ENCODE results near the gene ADAP1.
A peak's percentile ranks its signal among the peaks of the same experiment; 100 is the strongest.
"Not testable (repeated sequence)": the region's sequence is repeated elsewhere in the genome, so short reads cannot be mapped to it uniquely, and the experiment has no call there.

The ADAP1 gene

GRCh38 chr7:974820-975681 is 20.6 kb upstream of the ADAP1 start, which contains the start of gene COX19:
TSS of gene COX19 (minus strand) at chr7:975549. CDS start at chr7:975509, 40 bp downstream.
- peak; percentile 98 for DNase-seq (ENCODE audit: low spot score)

GRCh38 chr7:974172-974571 is 19.7 kb upstream of the ADAP1 start:
- DNase-seq (ENCODE audit: low spot score) = no peak

GRCh38 chr7:973312-973711 is 18.8 kb upstream of the ADAP1 start:
- DNase-seq (ENCODE audit: low spot score) = no peak

DNA sequence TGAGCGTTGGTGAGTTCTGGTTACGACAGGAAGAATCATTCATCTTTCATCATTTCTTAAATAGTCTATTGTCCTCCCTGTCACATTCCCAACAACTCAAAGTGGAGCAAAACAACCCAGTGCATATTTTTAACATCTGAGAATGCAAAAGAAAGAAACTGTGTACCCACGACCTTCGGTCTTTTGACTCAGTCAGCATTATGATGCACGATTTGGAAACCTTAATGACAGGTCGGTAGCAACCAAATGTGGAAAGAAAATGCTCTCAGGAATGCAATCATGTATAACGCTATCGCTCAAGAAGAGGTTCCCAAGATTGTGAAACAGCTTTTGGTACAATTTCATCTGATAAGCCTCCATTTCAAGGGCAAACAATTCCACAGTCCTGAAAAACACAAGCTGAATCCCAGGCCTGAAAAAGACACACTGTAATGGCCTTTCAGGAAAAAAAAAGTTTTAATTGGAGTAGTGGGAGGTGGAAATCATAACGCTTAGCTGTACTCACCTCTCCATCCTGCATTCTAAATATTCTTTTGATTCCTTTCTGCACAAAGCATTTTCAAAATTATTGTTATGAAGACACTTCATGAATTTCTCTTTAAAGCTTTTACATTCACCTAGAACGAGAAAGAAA is 18.3 kb upstream of the ADAP1 start:
- no peak for DNase-seq (ENCODE audit: low spot score)

DNA sequence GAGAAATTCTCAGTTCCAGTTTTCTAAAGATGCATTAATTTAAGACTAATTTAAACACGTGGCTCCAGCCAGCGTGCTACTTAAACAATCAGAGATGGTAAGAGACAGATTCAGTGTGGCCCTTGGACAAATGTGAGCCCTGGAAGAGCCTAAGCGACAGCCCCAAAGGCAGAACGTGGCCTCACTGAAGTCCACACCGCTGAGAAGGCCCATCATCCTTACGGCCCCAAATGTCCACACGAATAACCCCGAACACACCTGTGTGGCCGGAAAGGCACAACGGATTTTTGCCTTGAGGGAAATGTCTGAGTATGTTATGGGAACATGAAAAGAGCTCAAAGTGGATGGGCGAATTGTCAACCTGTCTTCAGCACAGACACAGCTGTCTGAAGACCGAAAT is 17.6 kb upstream of the ADAP1 start:
- DNase-seq (ENCODE audit: low spot score) = no peak

DNA sequence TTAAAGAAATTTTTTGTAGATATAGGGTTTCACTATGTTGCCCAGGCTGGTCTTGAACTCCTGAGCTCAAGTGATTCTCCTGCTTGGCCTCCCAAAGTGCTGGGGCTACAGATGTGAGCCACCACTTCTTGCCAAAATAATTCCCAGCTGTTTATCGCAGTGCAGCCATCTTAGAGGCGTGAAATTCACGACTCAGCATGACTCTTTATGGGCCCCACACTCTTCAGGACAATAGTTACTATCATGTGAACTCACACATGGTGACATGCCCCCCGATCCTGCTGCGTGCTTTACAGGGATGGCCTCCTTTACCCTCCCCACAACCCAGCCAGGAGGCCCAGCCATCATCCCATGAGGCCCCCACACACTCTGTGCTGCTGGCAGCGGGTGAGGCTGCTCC is 16.3 kb upstream of the ADAP1 start:
- no peak for DNase-seq (ENCODE audit: low spot score)

DNA sequence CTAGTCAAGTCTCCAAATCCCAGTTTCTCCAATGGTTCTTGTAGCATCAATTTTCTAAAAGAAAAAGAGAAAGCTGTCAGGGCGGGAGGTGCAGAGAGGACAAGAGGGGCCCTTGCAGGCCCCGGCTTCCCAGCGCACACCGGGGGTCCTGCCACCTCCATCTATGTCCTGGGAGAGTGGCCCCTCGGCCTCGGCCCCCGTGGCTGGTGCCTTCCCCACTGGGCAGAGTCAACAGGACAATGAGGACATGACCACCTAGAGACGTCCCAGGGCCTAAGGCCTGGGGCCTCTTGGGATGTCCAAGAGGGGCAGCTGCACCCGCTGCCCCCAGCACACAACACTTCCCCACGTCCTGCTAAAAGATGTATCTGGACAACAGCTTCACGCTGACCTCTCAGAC is 14.9 kb upstream of the ADAP1 start:
- DNase-seq (ENCODE audit: low spot score) = no peak

- DNase-seq (ENCODE audit: low spot score) = no peak
These were observed 14.0 kb upstream of the ADAP1 start for GRCh38 chr7:968205-969105.

DNA sequence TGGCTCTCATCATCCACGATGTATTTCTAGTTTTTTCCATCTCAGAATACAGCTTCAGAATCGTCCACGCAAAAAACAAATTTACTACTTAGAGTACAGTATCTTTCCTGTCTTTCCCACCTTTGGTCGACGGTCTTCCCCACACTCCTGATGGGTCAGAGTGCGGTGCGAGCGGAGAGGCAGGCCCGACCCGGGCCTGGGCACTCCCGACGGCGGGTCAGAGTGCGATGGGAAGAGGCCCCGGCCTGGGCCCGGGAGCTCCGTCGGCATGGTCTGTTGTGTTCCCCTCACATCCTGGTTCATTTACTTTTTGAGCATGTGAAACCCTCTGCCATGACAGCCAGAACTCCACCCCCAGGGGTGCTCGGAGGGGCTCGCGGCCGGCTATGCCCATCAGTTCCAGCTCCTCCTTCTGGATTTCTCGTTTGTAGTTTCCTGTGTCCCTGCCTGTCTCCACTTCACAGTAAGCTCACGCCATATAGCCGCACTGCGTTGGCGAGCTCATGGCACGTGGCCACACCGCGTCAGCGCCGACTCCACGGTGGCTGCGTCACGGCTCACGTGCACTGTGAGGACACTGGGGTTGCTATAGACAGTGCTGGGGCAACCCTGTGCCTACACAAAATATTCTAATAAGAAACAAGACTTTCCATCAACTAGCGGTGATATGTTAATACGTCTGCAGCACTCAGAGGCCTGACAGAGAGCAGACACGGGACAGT is 13.0 kb upstream of the ADAP1 start:
- no peak for DNase-seq (ENCODE audit: low spot score)

GRCh38 chr7:966291-967069 is 12.0 kb upstream of the ADAP1 start:
- DNase-seq (ENCODE audit: low spot score) = no peak

DNA sequence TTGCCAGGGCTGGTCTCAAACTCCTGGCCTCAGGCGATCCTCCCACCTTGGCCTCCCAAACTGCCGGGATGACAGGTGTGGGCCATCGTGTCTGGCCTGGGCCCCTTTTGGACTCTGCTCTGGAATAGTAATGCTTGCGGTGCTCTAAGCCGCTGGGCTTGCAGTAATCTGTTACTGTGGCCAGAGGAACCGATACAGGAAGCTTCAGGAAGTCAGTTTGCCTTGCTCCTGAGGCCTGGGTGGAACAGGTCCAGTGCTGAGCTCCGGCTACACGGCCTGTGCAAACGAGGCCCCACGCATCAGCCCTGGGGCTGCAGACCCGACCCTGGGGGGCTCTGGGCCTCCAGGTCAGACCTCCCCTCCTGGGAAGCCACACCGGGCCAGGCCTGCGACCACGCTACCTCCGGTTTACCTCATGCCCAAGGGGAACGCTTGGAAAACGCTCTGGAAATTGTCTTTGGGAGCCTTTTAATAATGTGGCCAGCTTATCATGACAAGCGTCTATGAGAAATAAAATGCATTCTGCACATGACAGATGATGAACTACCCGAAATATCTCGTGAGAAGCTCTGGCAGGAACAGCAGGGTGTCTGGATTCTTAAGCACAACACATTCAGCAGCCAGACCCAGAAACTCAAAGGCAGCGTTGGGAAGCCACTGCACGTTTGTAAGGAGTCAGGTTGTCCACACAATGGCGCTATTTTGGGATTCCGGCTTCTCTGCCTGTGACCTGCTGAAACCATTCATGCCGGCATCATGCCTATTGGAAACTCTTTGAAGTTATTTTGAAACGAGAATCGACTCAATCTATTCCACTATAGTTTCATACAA is 10.1 kb upstream of the ADAP1 start:
- peak; percentile 70 for DNase-seq (ENCODE audit: low spot score)

GRCh38 chr7:963236-964078 is 9.0 kb upstream of the ADAP1 start:
- DNase-seq (ENCODE audit: low spot score) = no peak

- DNase-seq (ENCODE audit: low spot score) = no peak
These were observed 8.1 kb upstream of the ADAP1 start for GRCh38 chr7:962401-963081.

GRCh38 chr7:961546-962400 is 7.3 kb upstream of the ADAP1 start:
- DNase-seq (ENCODE audit: low spot score) = no peak

DNA sequence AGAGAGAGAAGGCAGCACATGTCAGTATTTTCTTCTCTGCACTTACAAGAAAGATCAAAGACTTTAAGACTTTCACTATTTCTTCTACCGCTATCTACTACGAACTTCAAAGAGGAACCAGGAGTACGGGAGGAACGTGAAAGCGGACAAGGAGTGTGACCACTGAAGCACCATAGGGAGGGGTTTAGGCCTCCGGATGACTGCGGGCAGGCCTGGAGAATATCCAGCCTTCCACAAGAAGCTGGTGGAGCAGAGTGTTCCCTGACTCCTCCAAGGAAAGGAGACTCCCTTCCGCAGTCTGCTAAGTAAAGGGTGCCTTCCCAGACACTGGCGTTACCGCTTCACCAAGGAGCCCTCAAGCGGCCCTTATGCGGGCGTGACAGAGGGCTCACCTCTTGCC is 6.5 kb upstream of the ADAP1 start:
- DNase-seq (ENCODE audit: low spot score) = not testable (repeated sequence)

DNA sequence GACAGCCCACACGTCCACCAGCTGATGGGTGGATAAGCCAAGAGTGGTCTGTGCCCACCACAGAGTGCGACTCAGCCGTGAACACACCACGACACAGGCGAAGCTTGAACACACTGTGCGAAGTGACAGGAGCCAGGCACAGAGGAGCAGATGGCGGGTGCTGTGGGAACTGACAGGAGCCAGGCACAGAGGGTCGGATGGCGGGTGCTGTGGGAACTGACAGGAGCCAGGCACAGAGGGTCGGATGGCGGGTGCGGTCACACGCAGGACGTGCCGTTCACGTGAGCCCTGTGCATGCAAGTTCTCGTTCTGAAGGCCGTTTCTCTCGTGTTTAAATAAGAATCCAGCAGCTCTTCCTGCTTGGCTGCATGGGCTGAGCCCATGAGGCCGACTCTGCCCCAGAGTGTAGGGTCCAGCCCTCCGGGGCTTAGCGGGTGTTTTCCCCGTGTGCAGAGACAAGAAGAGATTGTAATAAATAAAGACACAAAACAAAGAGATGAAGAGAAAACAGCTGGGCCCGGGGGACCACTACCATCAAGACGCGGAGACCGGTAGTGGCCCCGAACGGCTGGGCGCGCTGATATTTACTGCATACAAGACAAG is 5.9 kb upstream of the ADAP1 start:
- DNase-seq (ENCODE audit: low spot score) = no peak

DNA sequence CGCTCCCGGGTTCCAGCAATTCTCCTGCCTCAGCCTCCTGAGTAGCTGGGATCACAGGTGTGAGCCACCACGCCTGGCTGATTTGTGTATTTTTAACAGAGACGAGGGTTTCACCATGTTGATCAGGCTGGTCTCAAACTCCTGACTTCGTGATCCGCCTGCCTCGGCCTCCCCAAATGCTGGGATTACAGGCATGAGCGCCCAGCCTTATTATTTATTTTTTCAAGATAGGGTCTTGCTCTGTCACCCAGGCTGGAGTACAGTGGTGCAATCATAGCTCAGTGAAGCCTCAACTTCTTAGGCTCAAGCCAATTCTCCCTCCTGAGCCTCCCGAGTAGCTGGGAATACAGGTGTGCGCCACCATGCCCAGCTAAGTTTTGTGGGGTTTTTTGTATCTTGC is 5.3 kb upstream of the ADAP1 start:
- DNase-seq (ENCODE audit: low spot score) = not testable (repeated sequence)
